HG02798 (cell line): ENCODE data around the gene SPHK2.

Experiments used
- ATAC-seq: cut with Tn5 transposase; IDR thresholded peaks from one replicate; pipeline ENCODE4 v1.9.1; 2021; ENCODE audit warnings: mild to moderate bottlenecking; ENCODE audit not compliant: unreplicated experiment, poor library complexity

SPHK2 gene

GRCh38 chr19:48634424-48635262 lies 15.3 kb downstream of the SPHK2 start:
- ATAC-seq = peak; percentile 39

GRCh38 chr19:48635263-48635965 lies 16.1 kb downstream of the SPHK2 start:
- no peak for ATAC-seq

- no peak for ATAC-seq
Measured at GRCh38 chr19:48635966-48636858, 16.9 kb downstream of the SPHK2 start.

GRCh38 chr19:48636859-48637448 lies 17.6 kb downstream of the SPHK2 start, which contains the start of gene DBP:
Gene DBP (minus strand): TSS chr19:48637379. CDS start chr19:48636994, 385 bp downstream.
- ATAC-seq = no peak

GRCh38 chr19:48637449-48637947 lies 18.2 kb downstream of the SPHK2 start:
- ATAC-seq = peak; percentile 82

GRCh38 chr19:48637948-48638830 lies 18.9 kb downstream of the SPHK2 start:
- peak; percentile 12 for ATAC-seq

- no peak for ATAC-seq
Measured at GRCh38 chr19:48638831-48639381, 19.6 kb downstream of the SPHK2 start.

- ATAC-seq = no peak
Measured at GRCh38 chr19:48639483-48640375, 20.4 kb downstream of the SPHK2 start.

- ATAC-seq = no peak
Measured at GRCh38 chr19:48641850-48642249, 22.5 kb downstream of the SPHK2 start.

- ATAC-seq = no peak
Measured at GRCh38 chr19:48642862-48643261, 23.6 kb downstream of the SPHK2 start.

GRCh38 chr19:48644355-48644754 lies 25.0 kb downstream of the SPHK2 start:
- ATAC-seq = no peak

GRCh38 chr19:48644839-48645619 lies 25.7 kb downstream of the SPHK2 start:
- ATAC-seq = peak; percentile 44

GRCh38 chr19:48645620-48646000 lies 26.3 kb downstream of the SPHK2 start:
- no peak for ATAC-seq

GRCh38 chr19:48646001-48646721 lies 26.9 kb downstream of the SPHK2 start, which contains the start of gene CA11:
Gene CA11 (minus strand): TSS chr19:48646187. CDS start chr19:48645632, 555 bp downstream.
- ATAC-seq = peak; percentile 88

- ATAC-seq = no peak
Measured at GRCh38 chr19:48646722-48647216, 27.5 kb downstream of the SPHK2 start.

- no peak for ATAC-seq
Measured at GRCh38 chr19:48648134-48648533, 28.8 kb downstream of the SPHK2 start.
